ENCODE data around the gene BCOR. TPM values are rescaled to one million over a fixed set of nuclear protein-coding genes. Genes with fewer than 3 reads are reported as not detected.

BCOR gene
- total RNA-seq, 1 experiment from 2014 or later = 134 TPM

DNA sequence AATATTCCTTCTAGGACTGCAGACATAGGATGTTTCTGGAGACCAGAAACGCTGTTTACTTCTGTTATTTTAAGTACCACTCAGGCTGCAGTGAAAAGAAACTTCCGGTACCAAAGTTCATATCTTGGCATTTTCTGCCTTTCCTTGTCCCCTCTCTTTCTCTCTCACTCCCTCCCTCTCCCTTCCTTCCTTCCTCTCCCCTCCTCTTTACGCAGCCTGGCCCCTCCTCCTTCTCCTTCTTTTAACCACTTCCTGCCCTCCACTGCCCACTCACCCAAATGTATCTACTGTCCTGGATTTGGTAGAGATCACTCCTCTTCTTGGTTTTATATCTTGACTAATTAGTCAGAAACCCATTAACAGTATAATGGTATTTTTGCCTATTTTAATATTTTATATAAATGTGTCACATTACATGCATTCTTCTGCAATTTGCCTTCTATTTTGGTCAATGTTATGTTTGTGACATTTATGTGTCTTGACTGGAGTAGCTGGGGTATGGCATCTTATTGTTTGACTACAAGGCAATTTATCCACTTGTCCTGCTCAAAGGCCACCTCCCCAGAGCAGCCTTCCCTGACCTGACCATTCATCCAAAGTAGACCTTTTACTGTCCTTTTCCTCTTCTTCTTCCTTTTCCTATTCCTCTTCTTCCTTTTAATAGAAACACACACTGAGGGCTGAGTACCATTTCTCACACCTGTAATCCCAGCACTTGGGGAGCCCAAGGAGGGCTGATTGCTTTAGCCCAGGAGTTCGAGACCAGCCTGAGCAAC is 56.9 kb downstream of the BCOR start:
- H3K9ac ChIP-seq (ENCODE audit: extremely low read depth, insufficient read length, low read length) = no peak overlapping the region

More for the DNA sequence above, 56.9 kb downstream of the BCOR start:
- Mint-ChIP-seq H3K4me3 (no peak overlapping the region; a peak in 1 of 5 replicates), H3K27me3 (ENCODE audit: low read depth) (peaks cover 2% of the 10 kb centered on the region), H3K9me3 (peaks cover 72 to 76% of the 10 kb centered on the region in 2 experiments), H3K27ac (no peak overlapping the region), H3K36me3 (ENCODE audit: insufficient read depth in 1 of 3, low read depth in 3 of 3) (peaks cover 0 to 18% (median 5%) of the 10 kb centered on the region in 3 experiments; a peak in 6 of 7 replicates), H3K4me1 (peaks cover 5 to 9% of the 10 kb centered on the region in 2 experiments; a peak in 1 of 4 replicates)
- no peak overlapping the region for H2BK12ac ChIP-seq (ENCODE audit: insufficient read length, low read depth, low read length)
- no peak overlapping the region for H3K4ac ChIP-seq (ENCODE audit: low read depth, low read length)
- no peaks in the 10 kb centered on the region for H3K79me2 ChIP-seq (ENCODE audit: insufficient read depth, low read length)
- H3K23me2 ChIP-seq (ENCODE audit: insufficient read length, low read depth, low read length, poor library complexity, severe bottlenecking) = no peaks in the 10 kb centered on the region
- H3K18ac ChIP-seq (ENCODE audit: insufficient read length, low read depth, low read length) = no peak overlapping the region
- H3K4me2 ChIP-seq (ENCODE audit: insufficient read depth, insufficient read length, low read length) = no peak overlapping the region
- H4K91ac ChIP-seq (ENCODE audit: insufficient read length, low read depth, low read length) = no peak overlapping the region
- no peaks in the 10 kb centered on the region for H3K79me1 ChIP-seq (ENCODE audit: insufficient read depth, low read depth, low read length, poor library complexity, severe bottlenecking)
- no CpG with 5 or more reads among the region's 4 CpGs for WGBS (ENCODE audit: extremely low coverage, insufficient read length, low lambda C conversion rate)
- H3K23ac ChIP-seq (ENCODE audit: insufficient read length, low read depth, low read length) = no peak overlapping the region
- H3K14ac ChIP-seq (ENCODE audit: insufficient read depth, low read length) = no peak overlapping the region
- H3K56ac ChIP-seq (ENCODE audit: insufficient read length, low read depth, low read length) = no peak overlapping the region
- H2BK120ac ChIP-seq (ENCODE audit: low read depth, low read length, poor library complexity, severe bottlenecking) = no peak overlapping the region
- no peak for DNase-seq
- H3K9me3 ChIP-seq (ENCODE audit: control insufficient read depth, low read depth, low read length) = no peaks in the 10 kb centered on the region
- H4K8ac ChIP-seq (replicated peaks; ENCODE audit: insufficient read length, low read depth, low read length) = no peak overlapping the region
- no peak overlapping the region for H2BK15ac ChIP-seq (ENCODE audit: low read depth, low read length)
- no peak overlapping the region for H2BK5ac ChIP-seq (ENCODE audit: insufficient read length, low read length)
- no peak overlapping the region for H2AK5ac ChIP-seq (ENCODE audit: insufficient read length, low read length)
- peaks cover 4% of the 10 kb centered on the region for H3K4me1 ChIP-seq (ENCODE audit: insufficient read depth, low read length)
- TF ChIP-seq, protein P1, sequence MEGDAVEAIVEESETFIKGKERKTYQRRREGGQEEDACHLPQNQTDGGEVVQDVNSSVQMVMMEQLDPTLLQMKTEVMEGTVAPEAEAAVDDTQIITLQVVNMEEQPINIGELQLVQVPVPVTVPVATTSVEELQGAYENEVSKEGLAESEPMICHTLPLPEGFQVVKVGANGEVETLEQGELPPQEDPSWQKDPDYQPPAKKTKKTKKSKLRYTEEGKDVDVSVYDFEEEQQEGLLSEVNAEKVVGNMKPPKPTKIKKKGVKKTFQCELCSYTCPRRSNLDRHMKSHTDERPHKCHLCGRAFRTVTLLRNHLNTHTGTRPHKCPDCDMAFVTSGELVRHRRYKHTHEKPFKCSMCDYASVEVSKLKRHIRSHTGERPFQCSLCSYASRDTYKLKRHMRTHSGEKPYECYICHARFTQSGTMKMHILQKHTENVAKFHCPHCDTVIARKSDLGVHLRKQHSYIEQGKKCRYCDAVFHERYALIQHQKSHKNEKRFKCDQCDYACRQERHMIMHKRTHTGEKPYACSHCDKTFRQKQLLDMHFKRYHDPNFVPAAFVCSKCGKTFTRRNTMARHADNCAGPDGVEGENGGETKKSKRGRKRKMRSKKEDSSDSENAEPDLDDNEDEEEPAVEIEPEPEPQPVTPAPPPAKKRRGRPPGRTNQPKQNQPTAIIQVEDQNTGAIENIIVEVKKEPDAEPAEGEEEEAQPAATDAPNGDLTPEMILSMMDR (conservative IDR thresholded peaks at IDR 0.05) = no peak
- no peaks in the 10 kb centered on the region for H3K27me3 ChIP-seq (ENCODE audit: insufficient read depth, low read length)
- H4K20me1 ChIP-seq (ENCODE audit: control insufficient read depth, insufficient read depth, insufficient read length) = no peaks in the 10 kb centered on the region
- H2BK20ac ChIP-seq (ENCODE audit: low read depth, low read length, poor library complexity, severe bottlenecking) = no peak overlapping the region
- H2AFZ ChIP-seq (ENCODE audit: low read length) = no peak overlapping the region
- no peak overlapping the region for H4K5ac ChIP-seq (ENCODE audit: insufficient read length, low read depth, low read length)
- H3T11ph ChIP-seq (ENCODE audit: low read length) = no peak overlapping the region
- no peak overlapping the region for H3K27ac ChIP-seq (ENCODE audit: insufficient read length, low read depth, low read length)

Data from H9 (cell line).